HUES6 (cell line): Measurements from ENCODE around the gene SLC25A31.

Source experiments
- H3K27ac ChIP-seq: 2 replicates; pipeline ENCODE4 v1.7.0; 2013; ENCODE audit warnings: low read depth, mild to moderate bottlenecking, low read length, inconsistent platforms
- H3K27me3 ChIP-seq: 2 replicates; pipeline ENCODE4 v1.6.1; 2013; ENCODE audit warnings: low read length; ENCODE audit not compliant: control insufficient read depth, insufficient read depth
- H3K36me3 ChIP-seq: 2 replicates; pipeline ENCODE4 v1.6.1; 2013; ENCODE audit warnings: low read length; ENCODE audit not compliant: control insufficient read depth, insufficient read depth
- H3K4me1 ChIP-seq: 2 replicates; pipeline ENCODE4 v1.6.1; 2013; ENCODE audit warnings: low read length; ENCODE audit not compliant: control insufficient read depth, insufficient read depth
- H3K4me3 ChIP-seq: 2 replicates; pipeline ENCODE4 v1.5.1; 2013; ENCODE audit warnings: low read depth, low read length
- H3K9ac ChIP-seq: one replicate; pipeline ENCODE4 v1.6.1; 2013; ENCODE audit warnings: mild to moderate bottlenecking, low read length
- H3K9me3 ChIP-seq: 2 replicates; pipeline ENCODE4 v1.6.1; 2013; ENCODE audit warnings: low read depth, low read length; ENCODE audit not compliant: control insufficient read depth, insufficient read depth

SLC25A31 gene

GRCh38 chr4:127778102-127778501, 47.9 kb downstream of the SLC25A31 start:
- peaks cover 29% of the 10 kb centered on the region for H3K27me3 ChIP-seq
- no peaks in the 10 kb centered on the region for H3K4me1 ChIP-seq
- no peak overlapping the region for H3K9ac ChIP-seq
- no peak overlapping the region for H3K27ac ChIP-seq
- H3K9me3 ChIP-seq = no peaks in the 10 kb centered on the region
- no peaks in the 10 kb centered on the region for H3K36me3 ChIP-seq
- H3K4me3 ChIP-seq = no peak overlapping the region

- Histone ChIP-seq H3K4me1 (no peaks in the 10 kb centered on the region), H3K27me3 (peaks cover 44% of the 10 kb centered on the region), H3K9ac (no peak overlapping the region), H3K4me3 (no peak overlapping the region), H3K27ac (no peak overlapping the region), H3K9me3 (no peaks in the 10 kb centered on the region), H3K36me3 (no peaks in the 10 kb centered on the region)
These were observed 50.4 kb downstream of the SLC25A31 start for GRCh38 chr4:127780598-127780997.

- Histone ChIP-seq H3K4me1 (no peaks in the 10 kb centered on the region), H3K36me3 (no peaks in the 10 kb centered on the region), H3K27ac (no peak overlapping the region), H3K9ac (peak overlapping the region; percentile 63), H3K4me3 (peak overlapping the region; percentile 86), H3K27me3 (peaks cover 44% of the 10 kb centered on the region), H3K9me3 (no peaks in the 10 kb centered on the region)
These were observed 51.3 kb downstream of the SLC25A31 start for GRCh38 chr4:127781300-127782024.

- H3K27ac ChIP-seq = no peak overlapping the region
- no peaks in the 10 kb centered on the region for H3K4me1 ChIP-seq
- peak overlapping the region; percentile 86 for H3K4me3 ChIP-seq
- peaks cover 44% of the 10 kb centered on the region for H3K27me3 ChIP-seq
- no peaks in the 10 kb centered on the region for H3K36me3 ChIP-seq
- H3K9ac ChIP-seq = peak overlapping the region; percentile 63
- no peaks in the 10 kb centered on the region for H3K9me3 ChIP-seq
These were observed 51.8 kb downstream of the SLC25A31 start for GRCh38 chr4:127782025-127782274.

GRCh38 chr4:127782275-127783025, 52.2 kb downstream of the SLC25A31 start, which contains the start of gene HSPA4L:
Gene HSPA4L (plus strand): TSS chr4:127782322. CDS start chr4:127782551, 229 bp downstream.
- Histone ChIP-seq H3K9ac (peak within 1 kb of the TSS; percentile 83), H3K4me3 (peak within 1 kb of the TSS; percentile 86), H3K27me3 (peaks cover 44% of the 10 kb centered on the region), H3K9me3 (no peaks in the 10 kb centered on the region), H3K4me1 (no peaks in the 10 kb centered on the region), H3K27ac (no peak within 1 kb of the TSS), H3K36me3 (no peaks in the 10 kb centered on the region)

- H3K36me3 ChIP-seq = no peaks in the 10 kb centered on the region
- H3K9ac ChIP-seq = peak overlapping the region; percentile 83
- no peaks in the 10 kb centered on the region for H3K4me1 ChIP-seq
- H3K4me3 ChIP-seq = peak overlapping the region; percentile 86
- no peaks in the 10 kb centered on the region for H3K9me3 ChIP-seq
- H3K27me3 ChIP-seq = peaks cover 44% of the 10 kb centered on the region
- H3K27ac ChIP-seq = no peak overlapping the region
These were observed 53.0 kb downstream of the SLC25A31 start for GRCh38 chr4:127783026-127783769.

- H3K36me3 ChIP-seq = no peaks in the 10 kb centered on the region
- H3K4me1 ChIP-seq = no peaks in the 10 kb centered on the region
- no peak overlapping the region for H3K27ac ChIP-seq
- H3K4me3 ChIP-seq = no peak overlapping the region; the same call in 1 of the 2 replicates
- no peaks in the 10 kb centered on the region for H3K9me3 ChIP-seq
- peaks cover 44% of the 10 kb centered on the region for H3K27me3 ChIP-seq
- no peak overlapping the region for H3K9ac ChIP-seq
These were observed 54.0 kb downstream of the SLC25A31 start for GRCh38 chr4:127783955-127784770.

- H3K36me3 ChIP-seq = no peaks in the 10 kb centered on the region
- H3K27ac ChIP-seq = no peak overlapping the region
- no peak overlapping the region for H3K9ac ChIP-seq
- H3K4me3 ChIP-seq = no peak overlapping the region
- no peaks in the 10 kb centered on the region for H3K9me3 ChIP-seq
- no peaks in the 10 kb centered on the region for H3K4me1 ChIP-seq
- peaks cover 11% of the 10 kb centered on the region for H3K27me3 ChIP-seq
These were observed 58.3 kb downstream of the SLC25A31 start for GRCh38 chr4:127788517-127788916.

- Histone ChIP-seq H3K4me1 (no peaks in the 10 kb centered on the region), H3K4me3 (no peak overlapping the region), H3K36me3 (no peaks in the 10 kb centered on the region), H3K27me3 (no peaks in the 10 kb centered on the region), H3K27ac (no peak overlapping the region), H3K9ac (no peak overlapping the region), H3K9me3 (no peaks in the 10 kb centered on the region)
These were observed 61.2 kb downstream of the SLC25A31 start for GRCh38 chr4:127791391-127791790.

- Histone ChIP-seq H3K27me3 (no peaks in the 10 kb centered on the region), H3K9me3 (no peaks in the 10 kb centered on the region), H3K9ac (no peak overlapping the region), H3K36me3 (no peaks in the 10 kb centered on the region), H3K4me3 (no peak overlapping the region), H3K4me1 (no peaks in the 10 kb centered on the region), H3K27ac (no peak overlapping the region)
These were observed 63.3 kb downstream of the SLC25A31 start for GRCh38 chr4:127793528-127793927.
